Measurements from ENCODE around the gene RAPGEF1. TPM values are rescaled to one million over a fixed set of nuclear protein-coding genes. Genes with fewer than 3 reads are reported as not detected.

The RAPGEF1 gene
- total and polyA plus RNA-seq, 9 donors, result 17.0 to 64.4 (median 36.4) TPM

DNA sequence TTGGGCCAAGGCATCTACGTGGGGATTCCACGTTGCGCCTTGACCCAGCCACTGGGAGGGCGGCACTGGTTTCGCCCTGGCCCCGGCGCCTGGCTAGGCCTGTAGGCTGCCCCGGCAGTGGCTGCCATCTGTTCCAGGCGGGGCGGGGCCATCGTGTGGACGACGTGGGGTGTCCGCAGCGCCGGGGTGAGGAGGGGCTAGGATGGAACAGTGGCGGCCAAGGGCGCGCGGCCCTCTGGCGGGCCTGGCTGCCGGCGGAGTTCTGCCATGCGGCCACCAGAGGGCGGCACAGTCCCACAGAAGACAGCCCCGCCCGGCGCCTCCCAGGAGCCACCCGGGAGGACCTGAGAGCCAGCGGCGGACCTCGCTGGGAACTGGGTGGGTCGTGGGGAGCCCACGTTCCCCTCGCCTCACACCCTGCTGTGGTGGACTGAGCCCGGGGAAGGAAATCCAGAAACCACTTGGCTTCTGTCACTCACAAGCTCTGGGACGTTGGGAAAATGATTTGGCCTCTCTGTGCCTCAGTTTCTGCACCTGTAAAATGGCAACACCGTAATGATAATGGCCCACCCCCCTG lies 22.6 kb upstream of the RAPGEF1 start:
- TF ChIP-seq, protein P1, sequence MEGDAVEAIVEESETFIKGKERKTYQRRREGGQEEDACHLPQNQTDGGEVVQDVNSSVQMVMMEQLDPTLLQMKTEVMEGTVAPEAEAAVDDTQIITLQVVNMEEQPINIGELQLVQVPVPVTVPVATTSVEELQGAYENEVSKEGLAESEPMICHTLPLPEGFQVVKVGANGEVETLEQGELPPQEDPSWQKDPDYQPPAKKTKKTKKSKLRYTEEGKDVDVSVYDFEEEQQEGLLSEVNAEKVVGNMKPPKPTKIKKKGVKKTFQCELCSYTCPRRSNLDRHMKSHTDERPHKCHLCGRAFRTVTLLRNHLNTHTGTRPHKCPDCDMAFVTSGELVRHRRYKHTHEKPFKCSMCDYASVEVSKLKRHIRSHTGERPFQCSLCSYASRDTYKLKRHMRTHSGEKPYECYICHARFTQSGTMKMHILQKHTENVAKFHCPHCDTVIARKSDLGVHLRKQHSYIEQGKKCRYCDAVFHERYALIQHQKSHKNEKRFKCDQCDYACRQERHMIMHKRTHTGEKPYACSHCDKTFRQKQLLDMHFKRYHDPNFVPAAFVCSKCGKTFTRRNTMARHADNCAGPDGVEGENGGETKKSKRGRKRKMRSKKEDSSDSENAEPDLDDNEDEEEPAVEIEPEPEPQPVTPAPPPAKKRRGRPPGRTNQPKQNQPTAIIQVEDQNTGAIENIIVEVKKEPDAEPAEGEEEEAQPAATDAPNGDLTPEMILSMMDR (IDR thresholded peaks at IDR 0.05), result peak; percentile 74 to 85 (median 81)
- TF ChIP-seq EP300 (IDR thresholded peaks at IDR 0.05) (no peak), POLR2A (IDR thresholded peaks at IDR 0.05) (no peak)
- Histone ChIP-seq H3K4me1 (ENCODE audit: insufficient read depth) (peaks cover 2% of the 10 kb centered on the region), H3K4me3 (no peak overlapping the region), H3K9me3 (no peaks in the 10 kb centered on the region), H3K27me3 (no peaks in the 10 kb centered on the region), H3K36me3 (no peaks in the 10 kb centered on the region), H3K27ac (no peak overlapping the region)
- intact Hi-C loops (cut with DNase I), result loop anchor here (2.0 to 10.0 kb wide), 4 partner anchors 472 to 506 kb away; no protein-coding TSS in a partner anchor
- DNase-seq, result peak; percentile 55 to 82 (median 78)
- WGBS, 3 donors, result 5 to 8% (median 7%) methylated on average over 20 to 38 of the region's 38 CpGs

DNA sequence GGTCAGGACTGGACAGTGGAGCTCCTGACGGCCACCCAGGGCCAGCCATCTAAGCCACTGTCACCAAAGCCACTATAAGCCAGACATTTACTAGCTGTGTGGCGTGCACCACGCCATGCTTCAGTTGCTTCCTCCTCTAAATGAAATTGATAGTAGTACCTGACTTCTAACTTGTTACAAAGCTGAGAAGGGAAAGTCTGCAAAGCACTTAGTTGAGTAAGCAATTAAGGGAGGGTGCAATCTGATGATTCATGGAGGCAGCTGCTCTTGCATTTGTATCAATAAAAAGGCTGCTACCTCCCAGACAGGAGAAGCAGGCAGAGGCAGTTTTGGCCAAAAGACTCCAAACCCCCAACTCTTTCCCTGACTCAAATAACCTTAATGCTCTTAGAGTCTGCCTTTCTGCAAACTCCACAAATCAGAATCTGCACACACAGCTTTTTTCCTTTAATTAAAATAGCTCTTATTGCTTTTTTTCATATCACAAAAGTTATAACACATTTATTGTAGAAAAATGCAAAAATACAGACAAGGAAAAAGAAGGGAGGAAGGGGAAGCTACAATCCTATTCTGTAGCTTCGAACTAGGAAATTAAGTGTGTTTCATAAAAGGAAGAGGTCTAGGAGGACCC lies 19.3 kb upstream of the RAPGEF1 start:
- WGBS, 3 donors, result 46 to 55% (median 50%) methylated on average over 4 of the region's 4 CpGs
- Histone ChIP-seq H3K9me3 (no peaks in the 10 kb centered on the region), H3K36me3 (no peaks in the 10 kb centered on the region), H3K27ac (no peak overlapping the region), H3K4me3 (no peak overlapping the region), H3K27me3 (no peaks in the 10 kb centered on the region), H3K4me1 (ENCODE audit: insufficient read depth) (peaks cover 2% of the 10 kb centered on the region)
- intact Hi-C loops (cut with DNase I), result no loop called here
- DNase-seq, result no peak
- TF ChIP-seq, protein P1 (IDR thresholded peaks at IDR 0.05), result no peak
- TF ChIP-seq POLR2A (IDR thresholded peaks at IDR 0.05) (no peak), EP300 (IDR thresholded peaks at IDR 0.05) (no peak)

DNA sequence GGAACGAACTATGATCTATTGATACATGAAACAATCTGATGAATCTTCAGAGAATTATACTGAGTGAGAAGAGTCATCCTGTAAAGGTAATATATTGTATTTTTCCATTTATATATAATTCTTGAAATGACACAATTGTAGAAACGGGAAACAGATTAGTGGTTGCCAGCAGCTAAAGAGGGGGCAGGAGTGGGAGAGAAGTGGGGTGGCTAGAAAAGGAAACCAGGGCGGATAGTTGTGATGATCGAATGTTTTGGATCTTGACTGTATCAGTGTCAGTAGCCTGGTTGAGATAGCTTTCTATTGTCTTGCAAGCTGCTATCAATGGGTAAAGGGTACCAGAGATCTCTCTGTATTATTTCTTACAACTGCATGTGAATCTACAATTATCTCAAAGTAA lies 17.7 kb upstream of the RAPGEF1 start:
- H3K27ac ChIP-seq, result no peak overlapping the region
- WGBS, 3 donors, result 46 to 62% (median 57%) methylated on average over 4 of the region's 4 CpGs
- DNase-seq, result no peak
- H3K36me3 ChIP-seq, result no peaks in the 10 kb centered on the region
- H3K27me3 ChIP-seq, result no peaks in the 10 kb centered on the region
- H3K9me3 ChIP-seq, result no peaks in the 10 kb centered on the region
- TF ChIP-seq, protein P1 (IDR thresholded peaks at IDR 0.05), result no peak
- TF ChIP-seq POLR2A (IDR thresholded peaks at IDR 0.05), result no peak
- TF ChIP-seq EP300 (IDR thresholded peaks at IDR 0.05), result no peak
- no peak overlapping the region for H3K4me3 ChIP-seq
- H3K4me1 ChIP-seq (ENCODE audit: insufficient read depth), result peaks cover under 1% of the 10 kb centered on the region
- intact Hi-C loops (cut with DNase I), result loop anchor here in 1 of 4 donors (2.0 kb wide), 1 partner anchor 507 kb away; no protein-coding TSS in a partner anchor

DNA sequence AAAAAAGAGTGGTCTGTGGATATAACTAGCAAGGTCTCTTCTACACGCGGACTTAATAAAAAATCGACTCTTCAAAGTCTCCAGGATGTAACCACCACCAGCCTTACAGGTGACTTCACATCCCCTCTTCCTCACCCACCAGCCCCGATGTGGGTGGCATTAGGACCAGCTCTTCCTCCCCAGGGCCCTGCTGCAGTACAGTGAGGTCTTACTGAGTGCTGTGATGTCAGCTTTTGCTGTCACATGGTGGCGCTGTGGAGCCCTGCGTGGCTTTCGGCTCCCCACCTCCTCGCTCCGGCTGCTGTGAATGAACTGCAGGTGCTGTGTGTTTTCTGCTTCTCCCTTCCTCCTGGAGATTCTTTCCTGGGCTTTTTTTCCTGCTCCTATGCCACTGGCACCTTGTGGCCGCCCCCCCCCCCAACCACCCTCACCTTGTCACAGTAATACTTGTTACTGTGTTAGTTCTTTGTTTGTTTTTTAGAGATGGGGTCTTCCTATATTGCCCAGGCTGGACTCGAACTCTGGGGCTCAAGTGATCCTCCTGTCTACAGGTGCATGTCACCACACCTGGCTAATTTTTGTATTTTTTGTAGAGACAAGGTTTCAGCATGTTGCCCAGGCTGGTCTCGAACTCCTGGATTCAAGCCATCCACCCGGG lies 15.8 kb upstream of the RAPGEF1 start:
- TF ChIP-seq, protein P1 (IDR thresholded peaks at IDR 0.05), result peak; percentile 8 to 21 (median 21)
- TF ChIP-seq EP300 (IDR thresholded peaks at IDR 0.05), result no peak
- 17 to 20% (median 18%) methylated on average over 13 of the region's 13 CpGs for WGBS, 3 donors

More for the DNA sequence above, 15.8 kb upstream of the RAPGEF1 start:
- Histone ChIP-seq H3K36me3 (no peaks in the 10 kb centered on the region), H3K27ac (no peak overlapping the region), H3K9me3 (no peaks in the 10 kb centered on the region), H3K27me3 (no peaks in the 10 kb centered on the region), H3K4me1 (ENCODE audit: insufficient read depth) (no peaks in the 10 kb centered on the region), H3K4me3 (no peak overlapping the region)
- intact Hi-C loops (cut with DNase I), result loop anchor here in 1 of 4 donors (2.0 kb wide), 1 partner anchor 509 kb away; no protein-coding TSS in a partner anchor
- peak; percentile 34 to 80 (median 66) for DNase-seq

All from ovary (tissue), 9 donors.